ENCODE data around the gene ERBB4.

The ERBB4 gene

GRCh38 chr2:212328712-212329496, 209.7 kb downstream of the ERBB4 start:
- H3K9me2 ChIP-seq (replicated peaks; ENCODE audit: control insufficient read depth, low read length), result no peaks in the 10 kb centered on the region
- no peak overlapping the region for H3K27ac ChIP-seq (ENCODE audit: low read depth, low read length)
- H3K79me2 ChIP-seq (ENCODE audit: control insufficient read depth, low read length), result no peaks in the 10 kb centered on the region
- no peak overlapping the region for H3K4me3 ChIP-seq (ENCODE audit: low read length)
- no peaks in the 10 kb centered on the region for H3F3A ChIP-seq (ENCODE audit: control insufficient read depth, insufficient read depth)
- no peaks in the 10 kb centered on the region for H3K27me3 ChIP-seq (ENCODE audit: control insufficient read depth, low read length)
- H3K4me1 ChIP-seq (ENCODE audit: control insufficient read depth, low read length), result no peaks in the 10 kb centered on the region
- no peaks in the 10 kb centered on the region for H4K20me1 ChIP-seq (ENCODE audit: control insufficient read depth, insufficient read depth, low read depth, low read length)
- TF ChIP-seq CTCF (IDR thresholded peaks at IDR 0.05; ENCODE audit: low read depth, low read length, poor library complexity, severe bottlenecking) (no peak), EZH2phosphoT487 (IDR thresholded peaks at IDR 0.05; ENCODE audit: borderline replicate concordance, low read length) (no peak)
- H3K9me3 ChIP-seq (ENCODE audit: control insufficient read depth, insufficient read depth, low read length), result no peaks in the 10 kb centered on the region
- H3K36me3 ChIP-seq (ENCODE audit: control insufficient read depth, low read length), result no peaks in the 10 kb centered on the region
- no peak overlapping the region for H3K4me2 ChIP-seq (ENCODE audit: low read length)

- H3K4me3 ChIP-seq (ENCODE audit: low read length), result no peak overlapping the region
- H3K9me2 ChIP-seq (replicated peaks; ENCODE audit: control insufficient read depth, low read length), result no peaks in the 10 kb centered on the region
- H3K27me3 ChIP-seq (ENCODE audit: control insufficient read depth, low read length), result no peaks in the 10 kb centered on the region
- H3K36me3 ChIP-seq (ENCODE audit: control insufficient read depth, low read length), result no peaks in the 10 kb centered on the region
- TF ChIP-seq EZH2phosphoT487 (IDR thresholded peaks at IDR 0.05; ENCODE audit: borderline replicate concordance, low read length), result no peak
- no peak for TF ChIP-seq CTCF (IDR thresholded peaks at IDR 0.05; ENCODE audit: low read depth, low read length, poor library complexity, severe bottlenecking)
- no peaks in the 10 kb centered on the region for H3K79me2 ChIP-seq (ENCODE audit: control insufficient read depth, low read length)
- no peaks in the 10 kb centered on the region for H3K4me1 ChIP-seq (ENCODE audit: control insufficient read depth, low read length)
- H3K4me2 ChIP-seq (ENCODE audit: low read length), result no peak overlapping the region
- H3F3A ChIP-seq (ENCODE audit: control insufficient read depth, insufficient read depth), result no peaks in the 10 kb centered on the region
- H4K20me1 ChIP-seq (ENCODE audit: control insufficient read depth, insufficient read depth, low read depth, low read length), result no peaks in the 10 kb centered on the region
- H3K27ac ChIP-seq (ENCODE audit: low read depth, low read length), result no peak overlapping the region
- H3K9me3 ChIP-seq (ENCODE audit: control insufficient read depth, insufficient read depth, low read length), result no peaks in the 10 kb centered on the region
Measured at GRCh38 chr2:212328136-212328535, 210.5 kb downstream of the ERBB4 start.

DNA sequence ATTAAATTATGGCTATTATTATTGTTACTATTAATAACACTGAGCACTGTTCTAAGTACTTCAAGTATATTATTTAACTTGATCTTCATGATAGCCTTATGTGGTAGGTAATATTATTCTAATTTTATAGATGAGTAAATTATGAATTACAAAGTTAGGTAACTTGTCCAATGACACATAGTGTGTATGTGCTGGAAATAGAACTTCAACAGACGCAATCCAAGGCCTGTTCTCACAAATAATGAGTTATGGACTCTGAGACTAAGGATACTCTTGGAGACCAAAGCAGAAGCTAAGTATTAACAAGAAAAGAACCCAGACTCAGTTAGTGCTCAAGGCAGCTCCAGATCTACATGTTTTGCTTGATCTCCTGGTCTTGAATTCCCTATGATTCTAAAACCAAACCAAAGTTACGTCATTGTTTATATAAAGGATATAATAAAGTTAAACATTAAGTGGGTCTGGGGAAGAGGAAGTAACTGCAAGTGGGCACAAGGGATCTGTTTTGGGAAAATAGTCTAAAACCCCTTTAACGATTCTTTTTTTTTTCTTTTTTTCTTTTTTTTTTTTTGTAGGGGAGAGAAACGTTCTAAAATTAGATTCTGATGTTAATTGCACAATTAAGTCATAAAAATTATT, 211.3 kb downstream of the ERBB4 start:
- H4K20me1 ChIP-seq (ENCODE audit: control insufficient read depth, insufficient read depth, low read depth, low read length), result no peaks in the 10 kb centered on the region
- no peaks in the 10 kb centered on the region for H3K27me3 ChIP-seq (ENCODE audit: control insufficient read depth, low read length)
- TF ChIP-seq CTCF (IDR thresholded peaks at IDR 0.05; ENCODE audit: low read depth, low read length, poor library complexity, severe bottlenecking), result no peak
- TF ChIP-seq EZH2phosphoT487 (IDR thresholded peaks at IDR 0.05; ENCODE audit: borderline replicate concordance, low read length), result no peak
- no peak overlapping the region for H3K4me3 ChIP-seq (ENCODE audit: low read length)
- no peaks in the 10 kb centered on the region for H3F3A ChIP-seq (ENCODE audit: control insufficient read depth, insufficient read depth)
- no peaks in the 10 kb centered on the region for H3K79me2 ChIP-seq (ENCODE audit: control insufficient read depth, low read length)
- no peak overlapping the region for H3K27ac ChIP-seq (ENCODE audit: low read depth, low read length)
- H3K9me3 ChIP-seq (ENCODE audit: control insufficient read depth, insufficient read depth, low read length), result no peaks in the 10 kb centered on the region
- no peaks in the 10 kb centered on the region for H3K9me2 ChIP-seq (replicated peaks; ENCODE audit: control insufficient read depth, low read length)
- no peak overlapping the region for H3K4me2 ChIP-seq (ENCODE audit: low read length)
- H3K4me1 ChIP-seq (ENCODE audit: control insufficient read depth, low read length), result no peaks in the 10 kb centered on the region
- no peaks in the 10 kb centered on the region for H3K36me3 ChIP-seq (ENCODE audit: control insufficient read depth, low read length)

Measured in DOHH2 (cell line).